ENCODE data around the gene DLX3.

The DLX3 gene

GRCh38 chr17:49980703-49981197 lies 14.3 kb downstream of the DLX3 start:
- ATAC-seq (ENCODE audit: insufficient read depth, low read depth) (no peak), DNase-seq (no peak)
- Histone ChIP-seq H3K9ac (ENCODE audit: low read depth, low read length) (no peak overlapping the region), H3K4me1 (ENCODE audit: insufficient read depth, low read length) (no peaks in the 10 kb centered on the region), H4K20me1 (ENCODE audit: insufficient read depth, low read length) (peaks cover 3% of the 10 kb centered on the region; the same call in 1 of the 2 replicates), H3K36me3 (ENCODE audit: insufficient read depth, low read length) (no peaks in the 10 kb centered on the region), H3K9me3 (ENCODE audit: insufficient read depth, low read length, severe bottlenecking) (no peaks in the 10 kb centered on the region), H3K4me3 (ENCODE audit: low read depth in 1 of 2, low read length in 2 of 2) (no peak overlapping the region), H3K27me3 (ENCODE audit: insufficient read depth, low read length, poor library complexity) (peaks cover 15% of the 10 kb centered on the region), H3K27ac (ENCODE audit: low read length) (no peak overlapping the region), H3K4me2 (ENCODE audit: insufficient read depth, low read length) (no peak overlapping the region), H3K79me2 (ENCODE audit: insufficient read depth, low read length) (no peaks in the 10 kb centered on the region), H2AFZ (ENCODE audit: low read depth, low read length) (no peak overlapping the region)
- no peak for TF ChIP-seq CTCF (IDR thresholded peaks at IDR 0.05; ENCODE audit: borderline replicate concordance, extremely low read depth, low read length, poor library complexity, severe bottlenecking)
- no peak for TF ChIP-seq EZH2 (IDR thresholded peaks at IDR 0.05; ENCODE audit: borderline replicate concordance, low read depth, low read length, severe bottlenecking)

GRCh38 chr17:49979748-49980479 lies 15.1 kb downstream of the DLX3 start:
- no peak overlapping the region for H2AFZ ChIP-seq (ENCODE audit: low read depth, low read length)
- H3K4me1 ChIP-seq (ENCODE audit: insufficient read depth, low read length), result no peaks in the 10 kb centered on the region
- TF ChIP-seq CTCF (IDR thresholded peaks at IDR 0.05; ENCODE audit: borderline replicate concordance, extremely low read depth, low read length, poor library complexity, severe bottlenecking), result no peak
- TF ChIP-seq EZH2 (IDR thresholded peaks at IDR 0.05; ENCODE audit: borderline replicate concordance, low read depth, low read length, severe bottlenecking), result no peak
- no peak for ATAC-seq (ENCODE audit: insufficient read depth, low read depth)
- no peak overlapping the region for H3K4me3 ChIP-seq (ENCODE audit: low read depth in 1 of 2, low read length in 2 of 2)
- no peaks in the 10 kb centered on the region for H3K79me2 ChIP-seq (ENCODE audit: insufficient read depth, low read length)
- H3K36me3 ChIP-seq (ENCODE audit: insufficient read depth, low read length), result no peaks in the 10 kb centered on the region
- H3K4me2 ChIP-seq (ENCODE audit: insufficient read depth, low read length), result no peak overlapping the region
- H3K9me3 ChIP-seq (ENCODE audit: insufficient read depth, low read length, severe bottlenecking), result no peaks in the 10 kb centered on the region
- no peak overlapping the region for H3K27ac ChIP-seq (ENCODE audit: low read length)
- no peak overlapping the region for H3K9ac ChIP-seq (ENCODE audit: low read depth, low read length)
- DNase-seq, result no peak
- H4K20me1 ChIP-seq (ENCODE audit: insufficient read depth, low read length), result peaks cover 3% of the 10 kb centered on the region; the same call in 1 of the 2 replicates
- H3K27me3 ChIP-seq (ENCODE audit: insufficient read depth, low read length, poor library complexity), result peaks cover 17% of the 10 kb centered on the region

- Histone ChIP-seq H2AFZ (ENCODE audit: low read depth, low read length) (no peak overlapping the region), H3K4me1 (ENCODE audit: insufficient read depth, low read length) (no peaks in the 10 kb centered on the region), H3K27me3 (ENCODE audit: insufficient read depth, low read length, poor library complexity) (peaks cover 21% of the 10 kb centered on the region)
These were observed 16.5 kb downstream of the DLX3 start for GRCh38 chr17:49978501-49978900.

More at GRCh38 chr17:49978501-49978900, 16.5 kb downstream of the DLX3 start:
- Histone ChIP-seq H3K36me3 (ENCODE audit: insufficient read depth, low read length) (no peaks in the 10 kb centered on the region), H3K4me2 (ENCODE audit: insufficient read depth, low read length) (no peak overlapping the region), H3K79me2 (ENCODE audit: insufficient read depth, low read length) (no peaks in the 10 kb centered on the region), H3K4me3 (ENCODE audit: low read depth in 1 of 2, low read length in 2 of 2) (no peak overlapping the region), H3K9ac (ENCODE audit: low read depth, low read length) (no peak overlapping the region), H4K20me1 (ENCODE audit: insufficient read depth, low read length) (0 out of 2 replicates have a peak, but pooled peaks cover 3% of the 10 kb centered on the region), H3K27ac (ENCODE audit: low read length) (no peak overlapping the region), H3K9me3 (ENCODE audit: insufficient read depth, low read length, severe bottlenecking) (no peaks in the 10 kb centered on the region)
- DNase-seq (no peak), ATAC-seq (ENCODE audit: insufficient read depth, low read depth) (no peak)
- no peak for TF ChIP-seq EZH2 (IDR thresholded peaks at IDR 0.05; ENCODE audit: borderline replicate concordance, low read depth, low read length, severe bottlenecking)
- no peak for TF ChIP-seq CTCF (IDR thresholded peaks at IDR 0.05; ENCODE audit: borderline replicate concordance, extremely low read depth, low read length, poor library complexity, severe bottlenecking)

Measured in DND-41 (cell line).